Mucosa of descending colon (tissue), 3 donors: ENCODE measurements around the gene TEAD1. TPM values are rescaled to one million over a fixed set of nuclear protein-coding genes. Genes with fewer than 3 reads are reported as not detected.

Experiments used
- ATAC-seq: fragments of 200-7000 bp; cut with Tn5 transposase; one replicate; pipeline ENCODE4 v1.9.1; 2020; ENCODE audit warnings: mild to moderate bottlenecking, moderate library complexity
- DNase-seq, 3 donors: peaks; one replicate each; pipeline ENCODE4 v3.0.0-alpha.2; 2020
- H3K36me3 ChIP-seq: fragments of 200-600 bp; one replicate; pipeline ENCODE4 v1.8.0; 2021; ENCODE audit warnings: low read depth, mild to moderate bottlenecking
- H3K4me1 ChIP-seq: fragments of 200-600 bp; one replicate; pipeline ENCODE4 v1.8.0; 2021; ENCODE audit warnings: low read depth, mild to moderate bottlenecking
- H3K4me3 ChIP-seq: fragments of 200-600 bp; one replicate; pipeline ENCODE4 v1.8.0; 2021; ENCODE audit warnings: mild to moderate bottlenecking
- H3K9me3 ChIP-seq: fragments of 200-600 bp; one replicate; pipeline ENCODE4 v1.8.0; 2021; ENCODE audit warnings: mild to moderate bottlenecking
- CTCF ChIP-seq: fragments of 200-600 bp; IDR thresholded peaks from one replicate; pipeline ENCODE4 v1.8.0; 2022; ENCODE audit warnings: antibody characterized with exemption, mild to moderate bottlenecking
- intact Hi-C, 2 donors: fragments of 100-400 bp; cut with DNase I in 1 of 2; cut with micrococcal nuclease in 1 of 2; formaldehyde crosslinking; loops; one replicate each; pipeline versions ENCODE4 v1.11.0 to v1.11.1; 2022; cut with DNase I, micrococcal nuclease
- total RNA-seq, 3 donors: library from RNA; stranded (reverse); fragmentation: NEBNext Ultra II Directional in 2 of 3; extraction: Animal tissue kit (Norgen Biotek cat#: 25700) in 2 of 3; gene quantifications; one replicate each; pipeline versions ENCODE4 v1.2.1 to v1.2.4, GENCODE V29; 2021 to 2023
- donor health status: DM: no; HTN: no; CAD: no; lungs with moderate emphysema.
- donor health status: DM: no; HTN: no; CAD: no.
- donor health status: DM: no; HTN: yes; CAD: no.

The TEAD1 gene
- total RNA-seq, 3 donors from 2014 or later, result 33.2 to 196 (median 41.1) TPM

DNA sequence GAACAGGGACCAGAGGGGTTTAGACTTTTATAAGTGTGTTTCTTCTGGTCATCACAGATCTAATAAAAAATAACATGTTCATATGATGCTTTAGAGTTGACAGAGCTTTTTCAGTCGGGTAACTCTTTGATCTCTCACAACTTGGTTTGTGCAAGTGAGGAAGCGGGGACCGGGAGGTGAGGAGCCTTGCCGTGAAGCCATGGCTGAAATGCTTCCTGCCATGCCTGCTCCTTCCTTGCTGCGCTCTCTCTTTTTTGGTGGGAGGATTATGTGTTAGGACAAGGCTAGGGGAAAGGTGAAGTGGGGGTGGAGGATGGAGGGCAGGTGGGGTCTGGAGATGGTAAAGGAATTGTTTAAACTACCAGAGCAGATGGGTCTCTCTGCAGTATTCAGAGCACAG is 23.8 kb downstream of the TEAD1 start:
- no peaks in the 10 kb centered on the region for H3K36me3 ChIP-seq
- intact Hi-C loops, result no loop called here
- no peaks in the 10 kb centered on the region for H3K9me3 ChIP-seq
- peaks cover 16% of the 10 kb centered on the region for H3K4me1 ChIP-seq
- ATAC-seq (no peak), DNase-seq (no peak)
- H3K4me3 ChIP-seq, result no peak overlapping the region
- no peak for TF ChIP-seq CTCF

DNA sequence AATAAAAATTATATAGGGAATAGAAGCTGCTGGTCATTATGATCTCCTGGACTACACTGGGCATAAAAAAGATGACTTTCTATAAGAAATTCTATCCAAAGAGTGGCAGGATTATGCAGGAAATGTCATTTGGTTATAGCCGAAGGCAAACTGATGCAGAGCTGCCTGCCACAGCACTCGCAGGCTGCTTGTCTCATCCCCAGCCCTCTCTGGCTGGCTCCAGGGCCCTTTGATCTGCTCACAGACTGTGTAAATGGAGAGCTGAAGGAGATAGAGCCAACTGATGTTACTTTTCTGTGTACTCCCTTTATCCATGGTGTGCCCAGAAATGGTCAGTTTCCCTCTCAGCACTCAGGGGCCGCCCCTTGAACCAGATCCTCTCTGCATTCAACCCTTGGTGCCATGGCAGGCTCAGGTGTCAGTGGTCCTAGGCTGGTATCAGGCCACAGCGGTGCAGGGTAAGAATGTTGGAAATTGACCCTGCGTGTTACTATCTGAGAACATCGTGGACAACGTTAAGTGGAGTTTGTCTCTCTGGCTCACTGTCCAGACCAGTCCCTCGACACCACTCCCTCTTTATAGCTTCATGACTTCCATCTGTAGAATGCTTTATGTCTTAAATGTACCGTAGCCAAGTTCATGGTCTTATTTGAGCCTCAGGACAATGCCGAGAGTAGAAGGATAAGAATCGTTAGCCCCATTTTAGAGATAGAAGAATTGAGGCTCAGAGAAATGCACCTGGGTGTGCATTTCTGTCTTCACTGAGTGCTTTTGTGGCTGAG is 27.8 kb downstream of the TEAD1 start:
- no peaks in the 10 kb centered on the region for H3K36me3 ChIP-seq
- intact Hi-C loops, result no loop called here
- H3K9me3 ChIP-seq, result no peaks in the 10 kb centered on the region
- TF ChIP-seq CTCF, result no peak
- DNase-seq (no peak), ATAC-seq (peak; percentile 18)
- H3K4me1 ChIP-seq, result peaks cover 6% of the 10 kb centered on the region
- no peak overlapping the region for H3K4me3 ChIP-seq

DNA sequence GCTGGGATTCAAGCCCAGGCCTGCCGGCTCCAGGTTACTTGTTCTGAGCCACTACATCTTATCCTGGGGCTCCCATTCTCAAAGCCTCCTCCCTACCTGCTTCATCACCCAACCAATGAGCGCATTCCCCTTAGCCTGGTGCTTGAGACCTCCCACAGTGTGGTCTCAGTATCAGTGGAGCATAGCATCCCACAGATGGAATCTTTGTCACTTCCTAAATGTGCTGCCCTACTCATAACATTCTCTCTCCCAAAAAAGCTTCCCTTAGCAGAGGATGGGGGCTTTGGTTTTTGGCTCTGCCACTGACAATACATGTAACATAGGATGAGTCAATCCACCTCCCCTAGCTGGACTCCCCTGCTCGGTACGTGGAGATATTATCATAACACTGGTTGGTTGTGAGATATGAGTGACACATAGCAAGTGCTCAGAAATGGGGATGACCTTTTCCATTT is 28.8 kb downstream of the TEAD1 start:
- H3K4me1 ChIP-seq, result peaks cover 16% of the 10 kb centered on the region
- intact Hi-C loops, result no loop called here
- DNase-seq, result no peak

DNA sequence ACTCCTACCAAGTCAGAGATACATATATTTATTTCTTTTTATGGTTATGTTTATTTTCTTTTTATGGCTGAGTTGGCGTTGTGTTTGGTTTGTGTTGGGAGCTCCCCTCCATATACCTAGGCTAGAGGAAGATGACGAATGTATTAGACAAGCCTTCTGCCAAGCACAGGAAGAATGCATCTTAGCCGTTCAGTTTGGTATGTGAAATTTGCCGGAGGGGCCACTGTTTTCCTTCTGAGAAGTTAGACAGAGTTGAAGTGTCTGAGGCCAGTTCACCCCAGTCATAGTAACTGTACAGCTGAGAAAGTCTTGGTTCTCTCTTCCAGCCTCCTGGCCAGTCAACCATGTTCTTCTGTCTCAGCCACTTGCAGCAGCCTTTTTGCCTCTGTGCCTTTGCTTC is 29.8 kb downstream of the TEAD1 start:
- no peak for ATAC-seq
- Histone ChIP-seq H3K9me3 (no peaks in the 10 kb centered on the region), H3K4me3 (no peak overlapping the region), H3K36me3 (no peaks in the 10 kb centered on the region), H3K4me1 (peaks cover 21% of the 10 kb centered on the region)
- DNase-seq, result no peak
- intact Hi-C loops, result no loop called here
- no peak for TF ChIP-seq CTCF

More for the DNA sequence above, 28.8 kb downstream of the TEAD1 start:
- TF ChIP-seq CTCF, result no peak
- no peak for ATAC-seq
- Histone ChIP-seq H3K9me3 (no peaks in the 10 kb centered on the region), H3K4me3 (no peak overlapping the region), H3K36me3 (no peaks in the 10 kb centered on the region)

- Histone ChIP-seq H3K9me3 (no peaks in the 10 kb centered on the region), H3K36me3 (no peaks in the 10 kb centered on the region), H3K4me3 (no peak overlapping the region), H3K4me1 (peaks cover 21% of the 10 kb centered on the region)
- intact Hi-C loops, result no loop called here
- ATAC-seq (no peak), DNase-seq (no peak)
- no peak for TF ChIP-seq CTCF
Observed at GRCh38 chr11:12705874-12706273, 31.7 kb downstream of the TEAD1 start.
